Neural cell (in vitro differentiated cells): ENCODE data around the gene POLR2C.

Experiments used
- EZH2 ChIP-seq: fragments of 200-600, 300-800 bp; shearing (Covaris generic), sonication (generic); IDR thresholded peaks from 2 replicates; pipeline ENCODE4 v1.6.1; 2014; ENCODE audit warnings: antibody characterized with exemption, low read length, borderline replicate concordance, mild to moderate bottlenecking; ENCODE audit not compliant: insufficient read depth, poor library complexity, severe bottlenecking
- MXI1 ChIP-seq: fragments of 450-650 bp; conservative IDR thresholded peaks from 2 replicates; pipeline ENCODE4 v1.6.1; 2014; ENCODE audit warnings: antibody characterized with exemption, mild to moderate bottlenecking; ENCODE audit not compliant: poor library complexity, severe bottlenecking
- POLR2AphosphoS5 ChIP-seq: IDR thresholded peaks from 2 replicates; pipeline ENCODE4 v1.6.1; 2012
- RAD21 ChIP-seq: fragments of 450-650 bp; conservative IDR thresholded peaks from 2 replicates; pipeline ENCODE4 v1.6.1; 2014; ENCODE audit warnings: antibody characterized with exemption, mild to moderate bottlenecking, moderate library complexity
- SMC3 ChIP-seq: fragments of 450-650 bp; conservative IDR thresholded peaks from 2 replicates; pipeline ENCODE4 v1.6.1; 2014; ENCODE audit warnings: antibody characterized with exemption, mild to moderate bottlenecking, moderate library complexity; ENCODE audit not compliant: poor library complexity
- TF ChIP-seq, protein P1 (sequence below): IDR thresholded peaks from 2 replicates; pipeline ENCODE4 v1.6.1; 2012; ENCODE audit warnings: borderline replicate concordance
- TF ChIP-seq, protein P2 (sequence below): fragments of 450-650 bp; IDR thresholded peaks from 2 replicates; pipeline ENCODE4 v1.5.1; 2014; ENCODE audit warnings: antibody characterized with exemption, mild to moderate bottlenecking, moderate library complexity; ENCODE audit not compliant: poor library complexity, severe bottlenecking

GRCh38 chr16:57505169-57505568 is 42.7 kb downstream of the POLR2C start:
- TF ChIP-seq EZH2 (no peak), RAD21 (no peak), MXI1 (no peak), SMC3 (no peak), POLR2AphosphoS5 (no peak)
- TF ChIP-seq, protein P1, sequence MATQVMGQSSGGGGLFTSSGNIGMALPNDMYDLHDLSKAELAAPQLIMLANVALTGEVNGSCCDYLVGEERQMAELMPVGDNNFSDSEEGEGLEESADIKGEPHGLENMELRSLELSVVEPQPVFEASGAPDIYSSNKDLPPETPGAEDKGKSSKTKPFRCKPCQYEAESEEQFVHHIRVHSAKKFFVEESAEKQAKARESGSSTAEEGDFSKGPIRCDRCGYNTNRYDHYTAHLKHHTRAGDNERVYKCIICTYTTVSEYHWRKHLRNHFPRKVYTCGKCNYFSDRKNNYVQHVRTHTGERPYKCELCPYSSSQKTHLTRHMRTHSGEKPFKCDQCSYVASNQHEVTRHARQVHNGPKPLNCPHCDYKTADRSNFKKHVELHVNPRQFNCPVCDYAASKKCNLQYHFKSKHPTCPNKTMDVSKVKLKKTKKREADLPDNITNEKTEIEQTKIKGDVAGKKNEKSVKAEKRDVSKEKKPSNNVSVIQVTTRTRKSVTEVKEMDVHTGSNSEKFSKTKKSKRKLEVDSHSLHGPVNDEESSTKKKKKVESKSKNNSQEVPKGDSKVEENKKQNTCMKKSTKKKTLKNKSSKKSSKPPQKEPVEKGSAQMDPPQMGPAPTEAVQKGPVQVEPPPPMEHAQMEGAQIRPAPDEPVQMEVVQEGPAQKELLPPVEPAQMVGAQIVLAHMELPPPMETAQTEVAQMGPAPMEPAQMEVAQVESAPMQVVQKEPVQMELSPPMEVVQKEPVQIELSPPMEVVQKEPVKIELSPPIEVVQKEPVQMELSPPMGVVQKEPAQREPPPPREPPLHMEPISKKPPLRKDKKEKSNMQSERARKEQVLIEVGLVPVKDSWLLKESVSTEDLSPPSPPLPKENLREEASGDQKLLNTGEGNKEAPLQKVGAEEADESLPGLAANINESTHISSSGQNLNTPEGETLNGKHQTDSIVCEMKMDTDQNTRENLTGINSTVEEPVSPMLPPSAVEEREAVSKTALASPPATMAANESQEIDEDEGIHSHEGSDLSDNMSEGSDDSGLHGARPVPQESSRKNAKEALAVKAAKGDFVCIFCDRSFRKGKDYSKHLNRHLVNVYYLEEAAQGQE, result no peak
- TF ChIP-seq, protein P2, sequence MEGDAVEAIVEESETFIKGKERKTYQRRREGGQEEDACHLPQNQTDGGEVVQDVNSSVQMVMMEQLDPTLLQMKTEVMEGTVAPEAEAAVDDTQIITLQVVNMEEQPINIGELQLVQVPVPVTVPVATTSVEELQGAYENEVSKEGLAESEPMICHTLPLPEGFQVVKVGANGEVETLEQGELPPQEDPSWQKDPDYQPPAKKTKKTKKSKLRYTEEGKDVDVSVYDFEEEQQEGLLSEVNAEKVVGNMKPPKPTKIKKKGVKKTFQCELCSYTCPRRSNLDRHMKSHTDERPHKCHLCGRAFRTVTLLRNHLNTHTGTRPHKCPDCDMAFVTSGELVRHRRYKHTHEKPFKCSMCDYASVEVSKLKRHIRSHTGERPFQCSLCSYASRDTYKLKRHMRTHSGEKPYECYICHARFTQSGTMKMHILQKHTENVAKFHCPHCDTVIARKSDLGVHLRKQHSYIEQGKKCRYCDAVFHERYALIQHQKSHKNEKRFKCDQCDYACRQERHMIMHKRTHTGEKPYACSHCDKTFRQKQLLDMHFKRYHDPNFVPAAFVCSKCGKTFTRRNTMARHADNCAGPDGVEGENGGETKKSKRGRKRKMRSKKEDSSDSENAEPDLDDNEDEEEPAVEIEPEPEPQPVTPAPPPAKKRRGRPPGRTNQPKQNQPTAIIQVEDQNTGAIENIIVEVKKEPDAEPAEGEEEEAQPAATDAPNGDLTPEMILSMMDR, result no peak
